Panc1 (cell line): ENCODE results near the gene PLEKHA7.

Experiments used
- CTCF ChIP-seq: fragments of 450-650 bp; IDR thresholded peaks from 2 replicates; pipeline ENCODE4 v1.5.1; 2017; ENCODE audit warnings: mild to moderate bottlenecking
- POLR2AphosphoS5 ChIP-seq: IDR thresholded peaks from 2 replicates; pipeline ENCODE4 v1.6.1; 2012; ENCODE audit warnings: mild to moderate bottlenecking, low read depth, low read length, moderate library complexity
- REST ChIP-seq, 2 experiments: IDR thresholded peaks; 2 replicates each; pipeline ENCODE4 v1.6.1; 2011 to 2012; ENCODE audit warnings: low read depth in 2 of 2, control low read depth in 1 of 2, low read length in 1 of 2, mild to moderate bottlenecking in 1 of 2, moderate library complexity in 1 of 2; ENCODE audit not compliant: insufficient read depth in 1 of 2

- TF ChIP-seq POLR2AphosphoS5 (no peak), CTCF (no peak), REST (IDR thresholded peaks at IDR 0.05; ENCODE audit: insufficient read depth in 1 of 2, low read depth in 2 of 2, low read length in 1 of 2) (no peak)
Measured at GRCh38 chr11:16771350-16772140, 242.7 kb downstream of the PLEKHA7 start.
